Left lobe of liver (tissue), 2 donors: ENCODE measurements around the gene BACH2. TPM values are rescaled to one million over a fixed set of nuclear protein-coding genes. Genes with fewer than 3 reads are reported as not detected.
A peak's percentile ranks its signal among the peaks of the same experiment; 100 is the strongest.
"Not testable (repeated sequence)": the region's sequence is repeated elsewhere in the genome, so short reads cannot be mapped to it uniquely, and the experiment has no call there.

ENCODE experiments used
- ATAC-seq: fragments of 200-7000 bp; cut with Tn5 transposase; one replicate; pipeline ENCODE4 v1.9.1; 2020; ENCODE audit warnings: mild to moderate bottlenecking, moderate library complexity
- DNase-seq: peaks from one replicate; pipeline ENCODE4 v3.0.0-alpha.2; 2020; ENCODE audit warnings: low spot score
- total RNA-seq: library from RNA; stranded (reverse); gene quantifications from one replicate; pipeline ENCODE4 v1.2.1, GENCODE V29; 2021
- donor health status: DM: no; HTN: no; CAD: no; lungs with moderate emphysema.
- donor health status: DM: no; HTN: yes; CAD: no.

The BACH2 gene
- total RNA-seq, 1 donor from 2014 or later = 3.1 TPM

GRCh38 chr6:90078513-90079289 lies 217.9 kb downstream of the BACH2 start:
- ATAC-seq = no peak
- no peak for DNase-seq

- ATAC-seq (no peak), DNase-seq (no peak)
These were observed 219.9 kb downstream of the BACH2 start for GRCh38 chr6:90076511-90077415.

- no peak for DNase-seq
- ATAC-seq = no peak
These were observed 222.3 kb downstream of the BACH2 start for GRCh38 chr6:90074161-90074850.

GRCh38 chr6:90072935-90073464 lies 223.6 kb downstream of the BACH2 start:
- ATAC-seq (no peak), DNase-seq (no peak)

GRCh38 chr6:90072501-90072900 lies 224.1 kb downstream of the BACH2 start:
- ATAC-seq (no peak), DNase-seq (no peak)

GRCh38 chr6:90068703-90069523 lies 227.7 kb downstream of the BACH2 start:
- ATAC-seq (no peak), DNase-seq (no peak)

GRCh38 chr6:90068264-90068663 lies 228.4 kb downstream of the BACH2 start:
- DNase-seq (no peak), ATAC-seq (no peak)

- ATAC-seq = no peak
These were observed 229.9 kb downstream of the BACH2 start for GRCh38 chr6:90066697-90067096.

GRCh38 chr6:90065173-90065572 lies 231.5 kb downstream of the BACH2 start:
- ATAC-seq (no peak), DNase-seq (no peak)

More at GRCh38 chr6:90066697-90067096, 229.9 kb downstream of the BACH2 start:
- no peak for DNase-seq

- ATAC-seq (peak; percentile 63), DNase-seq (no peak)
These were observed 234.0 kb downstream of the BACH2 start for GRCh38 chr6:90062667-90063066.

- ATAC-seq (no peak), DNase-seq (no peak)
These were observed 234.6 kb downstream of the BACH2 start for GRCh38 chr6:90062051-90062450.

GRCh38 chr6:90059178-90059577 lies 237.5 kb downstream of the BACH2 start:
- not testable (repeated sequence) for DNase-seq, ATAC-seq

GRCh38 chr6:90055924-90056323 lies 240.7 kb downstream of the BACH2 start:
- ATAC-seq, DNase-seq: not testable (repeated sequence)

GRCh38 chr6:90054193-90054592 lies 242.4 kb downstream of the BACH2 start:
- DNase-seq, ATAC-seq: not testable (repeated sequence)

- DNase-seq (no peak), ATAC-seq (no peak)
These were observed 243.0 kb downstream of the BACH2 start for GRCh38 chr6:90053614-90054013.

GRCh38 chr6:90049295-90049694 lies 247.3 kb downstream of the BACH2 start:
- ATAC-seq (no peak), DNase-seq (no peak)

- no peak for ATAC-seq
- DNase-seq = no peak
These were observed 248.3 kb downstream of the BACH2 start for GRCh38 chr6:90048206-90048967.

- no peak for ATAC-seq
- no peak for DNase-seq
These were observed 251.1 kb downstream of the BACH2 start for GRCh38 chr6:90045535-90045934.

GRCh38 chr6:90044833-90045381 lies 251.7 kb downstream of the BACH2 start:
- no peak for DNase-seq
- ATAC-seq = no peak
